Effector memory CD4-positive, alpha-beta T cell (primary cell): ENCODE data around the gene BRI3.

Source experiments
- DNase-seq, 3 donors: peaks; one replicate each; pipeline ENCODE4 v3.0.0-alpha.2; 2020
- H3K27ac ChIP-seq: 2 replicates; pipeline ENCODE4 v1.7.0; 2013; ENCODE audit warnings: mild to moderate bottlenecking, low read length, moderate library complexity; ENCODE audit not compliant: insufficient read depth, poor library complexity, severe bottlenecking
- H3K27me3 ChIP-seq: replicated peaks from 2 replicates; pipeline ENCODE4 v1.7.0; 2013; ENCODE audit warnings: mild to moderate bottlenecking, low read length; ENCODE audit not compliant: insufficient read depth, control insufficient read depth, poor library complexity, severe bottlenecking
- H3K36me3 ChIP-seq: 2 replicates; pipeline ENCODE4 v1.7.0; 2013; ENCODE audit warnings: mild to moderate bottlenecking, low read length, moderate library complexity; ENCODE audit not compliant: control insufficient read depth, insufficient read depth
- H3K4me1 ChIP-seq: 2 replicates; pipeline ENCODE4 v1.7.0; 2013; ENCODE audit warnings: low read length, mild to moderate bottlenecking; ENCODE audit not compliant: control insufficient read depth, insufficient read depth, poor library complexity, severe bottlenecking
- H3K4me3 ChIP-seq: 2 replicates; pipeline ENCODE4 v1.7.0; 2013; ENCODE audit warnings: low read length, low read depth, mild to moderate bottlenecking; ENCODE audit not compliant: insufficient read depth, poor library complexity, severe bottlenecking
- H3K9me3 ChIP-seq: 2 replicates; pipeline ENCODE4 v1.7.0; 2013; ENCODE audit warnings: mild to moderate bottlenecking, low read length, moderate library complexity; ENCODE audit not compliant: control insufficient read depth

BRI3 gene

GRCh38 chr7:98341106-98341505 lies 59.6 kb downstream of the BRI3 start:
- H3K27ac ChIP-seq: no peak overlapping the region
- H3K27me3 ChIP-seq: no peaks in the 10 kb centered on the region
- no peak for DNase-seq
- no peaks in the 10 kb centered on the region for H3K9me3 ChIP-seq
- H3K4me1 ChIP-seq: no peaks in the 10 kb centered on the region
- no peaks in the 10 kb centered on the region for H3K36me3 ChIP-seq
- H3K4me3 ChIP-seq: no peak overlapping the region
